Measurements from ENCODE around the gene NEU1.

NEU1 gene

GRCh38 chr6:31892821-31893220 is 30.2 kb upstream of the NEU1 start:
- DNase-seq: no peak

- DNase-seq: no peak
These were observed 26.8 kb upstream of the NEU1 start for GRCh38 chr6:31889331-31889972.

GRCh38 chr6:31888276-31889258 is 25.9 kb upstream of the NEU1 start:
- no peak for DNase-seq

- DNase-seq: no peak
These were observed 24.8 kb upstream of the NEU1 start for GRCh38 chr6:31887173-31888007.

GRCh38 chr6:31886541-31886991 is 23.9 kb upstream of the NEU1 start:
- DNase-seq: no peak

- DNase-seq: no peak
These were observed 22.0 kb upstream of the NEU1 start for GRCh38 chr6:31884528-31885035.

- DNase-seq: no peak
These were observed 21.1 kb upstream of the NEU1 start for GRCh38 chr6:31883676-31884075.

GRCh38 chr6:31882344-31882743 is 19.7 kb upstream of the NEU1 start:
- DNase-seq: no peak

GRCh38 chr6:31881136-31881859 is 18.7 kb upstream of the NEU1 start:
- DNase-seq: no peak

GRCh38 chr6:31880616-31881015 is 18.0 kb upstream of the NEU1 start:
- DNase-seq: no peak

GRCh38 chr6:31879901-31880300 is 17.3 kb upstream of the NEU1 start:
- no peak for DNase-seq

GRCh38 chr6:31879143-31879542 is 16.5 kb upstream of the NEU1 start:
- DNase-seq: no peak

- no peak for DNase-seq
These were observed 16.1 kb upstream of the NEU1 start, which contains the start of gene SLC44A4 for GRCh38 chr6:31878726-31879125. Gene SLC44A4 (minus strand): TSS chr6:31878997. CDS start chr6:31878980, 17 bp downstream.

- DNase-seq: no peak
These were observed 15.6 kb upstream of the NEU1 start for GRCh38 chr6:31878222-31878621.

- DNase-seq: no peak
These were observed 15.1 kb upstream of the NEU1 start for GRCh38 chr6:31877651-31878161.

GRCh38 chr6:31877125-31877650 is 14.6 kb upstream of the NEU1 start:
- no peak for DNase-seq

GRCh38 chr6:31876357-31876756 is 13.7 kb upstream of the NEU1 start:
- DNase-seq: no peak

- no peak for DNase-seq
These were observed 13.3 kb upstream of the NEU1 start for GRCh38 chr6:31875877-31876276.

GRCh38 chr6:31874836-31875572 is 12.4 kb upstream of the NEU1 start:
- DNase-seq: peak; percentile 29

- DNase-seq: no peak
These were observed 11.6 kb upstream of the NEU1 start for GRCh38 chr6:31874084-31874670.

Data from fibroblast of skin of abdomen (primary cell).